ENCODE data around the gene KCNQ1. TPM values are rescaled to one million over a fixed set of nuclear protein-coding genes. Genes with fewer than 3 reads are reported as not detected.
A peak's percentile ranks its signal among the peaks of the same experiment; 100 is the strongest.

The KCNQ1 gene
- total and polyA plus RNA-seq, 4 donors: 15.4 to 41.7 (median 26.2) TPM

DNA sequence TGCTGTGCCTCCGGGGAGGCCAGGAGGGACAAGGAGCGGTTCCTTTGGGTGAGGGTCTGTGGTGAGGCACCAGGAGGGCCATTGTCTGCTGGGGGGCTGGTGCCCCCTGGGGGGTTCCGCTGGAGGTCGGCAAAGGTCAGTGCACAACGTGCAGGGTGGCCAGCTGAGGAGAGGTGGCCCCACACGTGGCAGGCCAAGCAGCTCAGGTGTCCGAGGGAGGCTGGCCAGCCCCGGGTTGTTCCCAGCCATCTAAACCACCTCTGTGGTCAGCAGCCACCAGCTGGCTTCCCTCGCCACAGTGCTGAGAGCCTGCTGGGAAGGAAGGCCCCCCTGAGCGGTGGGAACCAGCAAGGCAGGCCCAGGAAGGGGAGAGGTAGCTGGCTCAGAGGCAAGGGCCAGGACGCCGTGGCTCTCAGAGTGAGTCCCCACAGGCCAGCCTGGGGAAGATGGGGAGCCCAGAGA, 40.0 kb upstream of the KCNQ1 start:
- no peak for DNase-seq
- TF ChIP-seq, protein P1, sequence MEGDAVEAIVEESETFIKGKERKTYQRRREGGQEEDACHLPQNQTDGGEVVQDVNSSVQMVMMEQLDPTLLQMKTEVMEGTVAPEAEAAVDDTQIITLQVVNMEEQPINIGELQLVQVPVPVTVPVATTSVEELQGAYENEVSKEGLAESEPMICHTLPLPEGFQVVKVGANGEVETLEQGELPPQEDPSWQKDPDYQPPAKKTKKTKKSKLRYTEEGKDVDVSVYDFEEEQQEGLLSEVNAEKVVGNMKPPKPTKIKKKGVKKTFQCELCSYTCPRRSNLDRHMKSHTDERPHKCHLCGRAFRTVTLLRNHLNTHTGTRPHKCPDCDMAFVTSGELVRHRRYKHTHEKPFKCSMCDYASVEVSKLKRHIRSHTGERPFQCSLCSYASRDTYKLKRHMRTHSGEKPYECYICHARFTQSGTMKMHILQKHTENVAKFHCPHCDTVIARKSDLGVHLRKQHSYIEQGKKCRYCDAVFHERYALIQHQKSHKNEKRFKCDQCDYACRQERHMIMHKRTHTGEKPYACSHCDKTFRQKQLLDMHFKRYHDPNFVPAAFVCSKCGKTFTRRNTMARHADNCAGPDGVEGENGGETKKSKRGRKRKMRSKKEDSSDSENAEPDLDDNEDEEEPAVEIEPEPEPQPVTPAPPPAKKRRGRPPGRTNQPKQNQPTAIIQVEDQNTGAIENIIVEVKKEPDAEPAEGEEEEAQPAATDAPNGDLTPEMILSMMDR (IDR thresholded peaks at IDR 0.05; ENCODE audit: control extremely low read depth, extremely low read depth): no peak
- Histone ChIP-seq H3K9ac (ENCODE audit: insufficient read depth in 1 of 2, low read length in 2 of 2) (no peak overlapping the region), H3K27me3 (ENCODE audit: control insufficient read depth in 3 of 3, insufficient read depth in 3 of 3, low read length in 2 of 3) (no peaks in the 10 kb centered on the region), H3K9me3 (ENCODE audit: control insufficient read depth in 4 of 4, insufficient read depth in 3 of 4, low read length in 3 of 4) (no peaks in the 10 kb centered on the region), H3K27ac (ENCODE audit: low read depth in 1 of 2, low read length in 1 of 2) (no peak overlapping the region), H3K4me3 (no peak overlapping the region), H3K4me1 (ENCODE audit: control insufficient read depth in 5 of 5, insufficient read depth in 5 of 5, low read length in 5 of 5) (peaks cover 3 to 33% (median 13%) of the 10 kb centered on the region in 5 donors), H3K36me3 (ENCODE audit: control insufficient read depth in 4 of 4, insufficient read depth in 4 of 4, low read length in 4 of 4) (peaks cover 0 to 27% (median 7%) of the 10 kb centered on the region in 4 donors)
- ATAC-seq (ENCODE audit: insufficient read depth, low FRiP score): no peak
- 76 to 83% methylated on average over 11 to 12 of the region's 12 CpGs for WGBS, 2 donors

DNA sequence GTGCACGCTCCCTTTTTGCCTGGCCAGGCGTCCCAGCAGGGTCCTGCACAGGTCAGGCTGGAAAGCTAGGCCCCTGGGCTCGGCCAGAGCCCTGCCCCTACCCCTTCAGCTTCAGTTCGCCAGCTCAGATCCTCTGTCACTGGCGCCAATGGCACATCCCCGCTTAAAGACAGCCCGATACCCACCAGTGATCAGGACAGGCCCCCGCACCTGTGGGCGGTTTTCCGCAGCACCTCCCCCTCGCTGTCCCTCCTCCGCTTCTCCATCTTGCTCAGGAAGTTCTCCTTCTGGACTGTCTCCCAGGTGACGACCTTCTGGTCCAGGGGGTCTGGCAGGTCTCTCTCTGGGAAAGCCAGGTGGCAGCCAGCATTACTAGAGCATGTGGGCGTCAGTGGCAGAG, 38.4 kb upstream of the KCNQ1 start:
- DNase-seq (no peak), ATAC-seq (ENCODE audit: insufficient read depth, low FRiP score) (no peak)
- Histone ChIP-seq H3K9ac (ENCODE audit: insufficient read depth in 1 of 2, low read length in 2 of 2) (no peak overlapping the region), H3K4me1 (ENCODE audit: control insufficient read depth in 5 of 5, insufficient read depth in 5 of 5, low read length in 5 of 5) (peaks cover 3 to 38% (median 11%) of the 10 kb centered on the region in 5 donors), H3K27ac (ENCODE audit: low read depth in 1 of 2, low read length in 1 of 2) (no peak overlapping the region), H3K9me3 (ENCODE audit: control insufficient read depth in 4 of 4, insufficient read depth in 3 of 4, low read length in 3 of 4) (no peaks in the 10 kb centered on the region), H3K4me3 (no peak overlapping the region), H3K27me3 (ENCODE audit: control insufficient read depth in 3 of 3, insufficient read depth in 3 of 3, low read length in 2 of 3) (no peaks in the 10 kb centered on the region), H3K36me3 (ENCODE audit: control insufficient read depth in 4 of 4, insufficient read depth in 4 of 4, low read length in 4 of 4) (peaks cover 0 to 27% (median 3%) of the 10 kb centered on the region in 4 donors)
- WGBS, 2 donors: 90 to 93% methylated on average over 14 of the region's 14 CpGs
- TF ChIP-seq, protein P1 (IDR thresholded peaks at IDR 0.05; ENCODE audit: control extremely low read depth, extremely low read depth): no peak

DNA sequence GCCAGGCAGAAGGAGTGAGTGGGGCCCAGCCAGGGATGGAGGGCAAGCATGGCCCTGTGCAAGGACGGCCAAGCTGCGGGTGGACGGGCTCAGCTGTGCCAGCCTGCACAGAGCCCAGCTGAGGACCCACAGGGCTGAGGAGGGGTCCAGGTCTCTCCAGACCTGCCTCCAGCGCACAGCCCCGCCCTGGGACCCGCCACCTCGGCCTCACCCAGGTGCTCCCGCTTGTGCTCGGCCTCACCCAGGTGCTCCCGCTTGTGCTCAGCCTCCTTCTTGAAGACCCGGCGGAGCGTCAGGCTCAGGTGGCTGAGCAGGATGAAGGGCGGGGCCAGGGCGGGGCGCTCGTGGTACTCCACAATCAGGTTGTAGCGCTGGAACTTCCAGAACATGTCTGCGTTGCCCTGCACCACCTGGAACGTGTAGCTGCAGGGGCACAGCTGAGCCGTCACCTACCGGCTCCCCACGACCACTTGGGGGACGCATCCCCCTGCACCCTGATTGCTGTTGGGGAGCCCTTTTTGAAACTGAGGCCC, 37.9 kb upstream of the KCNQ1 start:
- no peaks in the 10 kb centered on the region for H3K9me3 ChIP-seq (ENCODE audit: control insufficient read depth in 4 of 4, insufficient read depth in 3 of 4, low read length in 3 of 4)
- WGBS, 2 donors: 79 to 88% methylated on average over 20 to 24 of the region's 24 CpGs
- ATAC-seq (ENCODE audit: insufficient read depth, low FRiP score) (no peak), DNase-seq (no peak)
- H3K27ac ChIP-seq (ENCODE audit: low read depth in 1 of 2, low read length in 1 of 2): no peak overlapping the region
- peaks cover 0 to 25% (median 3%) of the 10 kb centered on the region in 4 donors for H3K36me3 ChIP-seq (ENCODE audit: control insufficient read depth in 4 of 4, insufficient read depth in 4 of 4, low read length in 4 of 4)
- TF ChIP-seq, protein P1 (IDR thresholded peaks at IDR 0.05; ENCODE audit: control extremely low read depth, extremely low read depth): no peak
- H3K27me3 ChIP-seq (ENCODE audit: control insufficient read depth in 3 of 3, insufficient read depth in 3 of 3, low read length in 2 of 3): no peaks in the 10 kb centered on the region
- H3K4me1 ChIP-seq (ENCODE audit: control insufficient read depth in 5 of 5, insufficient read depth in 5 of 5, low read length in 5 of 5): peaks cover 1 to 34% (median 6%) of the 10 kb centered on the region in 5 donors
- no peak overlapping the region for H3K9ac ChIP-seq (ENCODE audit: insufficient read depth in 1 of 2, low read length in 2 of 2)
- no peak overlapping the region for H3K4me3 ChIP-seq

DNA sequence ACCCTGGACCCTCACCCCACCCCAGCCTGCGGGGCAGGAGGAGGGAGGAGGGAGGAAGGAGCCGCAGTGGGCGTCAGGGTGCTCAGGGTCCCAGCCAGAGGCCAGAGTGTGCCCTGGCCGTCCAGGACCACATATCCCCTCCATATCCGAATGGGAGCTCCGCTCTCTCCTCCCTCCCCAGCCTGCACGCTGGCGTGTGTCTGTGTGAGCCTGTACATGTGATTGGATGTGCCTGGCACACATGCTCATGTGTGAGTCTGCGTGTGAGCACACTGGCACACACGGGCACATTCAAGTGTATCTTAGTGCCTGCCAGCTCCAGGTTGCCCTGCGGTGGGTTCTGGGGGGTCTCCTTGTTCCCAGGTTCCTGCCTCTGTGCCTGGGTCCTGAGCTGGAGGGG, 36.1 kb upstream of the KCNQ1 start:
- WGBS, 2 donors: 70 to 87% methylated on average over 11 of the region's 11 CpGs
- no peak overlapping the region for H3K4me3 ChIP-seq
- no peak overlapping the region for H3K27ac ChIP-seq (ENCODE audit: low read depth in 1 of 2, low read length in 1 of 2)
- H3K27me3 ChIP-seq (ENCODE audit: control insufficient read depth in 3 of 3, insufficient read depth in 3 of 3, low read length in 2 of 3): no peaks in the 10 kb centered on the region
- no peaks in the 10 kb centered on the region for H3K9me3 ChIP-seq (ENCODE audit: control insufficient read depth in 4 of 4, insufficient read depth in 3 of 4, low read length in 3 of 4)
- H3K4me1 ChIP-seq (ENCODE audit: control insufficient read depth in 5 of 5, insufficient read depth in 5 of 5, low read length in 5 of 5): peaks cover 0 to 31% (median 6%) of the 10 kb centered on the region in 5 donors
- peak overlapping the region in 1 of 2 donors; percentile 51 for H3K9ac ChIP-seq (ENCODE audit: insufficient read depth in 1 of 2, low read length in 2 of 2)
- DNase-seq (no peak), ATAC-seq (ENCODE audit: insufficient read depth, low FRiP score) (no peak)
- peaks cover 0 to 8% (median 0%) of the 10 kb centered on the region in 4 donors for H3K36me3 ChIP-seq (ENCODE audit: control insufficient read depth in 4 of 4, insufficient read depth in 4 of 4, low read length in 4 of 4)
- TF ChIP-seq, protein P1 (IDR thresholded peaks at IDR 0.05; ENCODE audit: control extremely low read depth, extremely low read depth): no peak
